Memory B cell (primary cell): ENCODE results near the gene TRHDE.

ENCODE experiments used
- ATAC-seq: fragments of 150-1000 bp; cut with Tn5 transposase; 2 replicates; pipeline ENCODE4 v1.10.0; 2021; ENCODE audit warnings: low read depth, mild to moderate bottlenecking, moderate library complexity
- DNase-seq, 2 donors: peaks; one replicate each; pipeline ENCODE4 v3.0.0; 2022; ENCODE audit warnings: low spot score in 2 of 2
- H3K27ac Mint-ChIP-seq: one replicate; pipeline ENCODE4 v1.8.0; 2022; ENCODE audit warnings: mild to moderate bottlenecking, moderate library complexity, mixed read lengths
- H3K27me3 Mint-ChIP-seq: one replicate; pipeline ENCODE4 v1.8.0; 2022; ENCODE audit warnings: mixed read lengths
- H3K36me3 Mint-ChIP-seq: one replicate; pipeline ENCODE4 v1.8.0; 2022; ENCODE audit warnings: mild to moderate bottlenecking, mixed read lengths
- H3K4me1 Mint-ChIP-seq: one replicate; pipeline ENCODE4 v1.8.0; 2022; ENCODE audit warnings: mixed read lengths
- H3K4me3 Mint-ChIP-seq: one replicate; pipeline ENCODE4 v1.8.0; 2022; ENCODE audit warnings: mild to moderate bottlenecking, moderate library complexity, mixed read lengths
- H3K9me3 Mint-ChIP-seq: one replicate; pipeline ENCODE4 v1.8.0; 2022; ENCODE audit warnings: mixed read lengths

TRHDE gene

DNA sequence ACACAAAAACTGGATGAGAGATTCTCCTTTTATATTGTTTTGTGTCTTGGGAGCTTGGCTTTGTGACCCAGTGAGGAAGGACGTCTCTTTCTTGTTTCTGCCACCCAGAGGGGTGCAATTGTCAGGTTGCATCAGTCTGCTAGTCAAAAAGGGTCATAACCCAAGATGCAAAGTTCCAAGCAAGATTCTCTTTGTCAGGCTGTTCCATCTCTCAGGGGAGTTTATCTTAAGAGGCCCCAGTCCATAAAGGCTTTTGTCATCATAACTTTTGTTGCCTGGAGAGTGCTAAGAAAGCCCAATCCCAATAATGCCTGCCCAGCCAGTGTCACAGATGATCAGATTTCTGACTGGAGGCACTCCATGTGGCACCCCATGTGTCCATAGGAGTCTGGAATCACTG is 444.9 kb downstream of the TRHDE start:
- Mint-ChIP-seq H3K4me3 (no peak overlapping the region), H3K27me3 (no peaks in the 10 kb centered on the region), H3K4me1 (no peaks in the 10 kb centered on the region), H3K36me3 (no peaks in the 10 kb centered on the region), H3K27ac (no peak overlapping the region), H3K9me3 (peaks cover 5% of the 10 kb centered on the region)
- DNase-seq (no peak), ATAC-seq (no peak)
